ENCODE measurements around the gene MDM4. TPM values are rescaled to one million over a fixed set of nuclear protein-coding genes. Genes with fewer than 3 reads are reported as not detected.

Gene MDM4
- total RNA-seq, 1 experiment from 2014 or later: 49.6 TPM

DNA sequence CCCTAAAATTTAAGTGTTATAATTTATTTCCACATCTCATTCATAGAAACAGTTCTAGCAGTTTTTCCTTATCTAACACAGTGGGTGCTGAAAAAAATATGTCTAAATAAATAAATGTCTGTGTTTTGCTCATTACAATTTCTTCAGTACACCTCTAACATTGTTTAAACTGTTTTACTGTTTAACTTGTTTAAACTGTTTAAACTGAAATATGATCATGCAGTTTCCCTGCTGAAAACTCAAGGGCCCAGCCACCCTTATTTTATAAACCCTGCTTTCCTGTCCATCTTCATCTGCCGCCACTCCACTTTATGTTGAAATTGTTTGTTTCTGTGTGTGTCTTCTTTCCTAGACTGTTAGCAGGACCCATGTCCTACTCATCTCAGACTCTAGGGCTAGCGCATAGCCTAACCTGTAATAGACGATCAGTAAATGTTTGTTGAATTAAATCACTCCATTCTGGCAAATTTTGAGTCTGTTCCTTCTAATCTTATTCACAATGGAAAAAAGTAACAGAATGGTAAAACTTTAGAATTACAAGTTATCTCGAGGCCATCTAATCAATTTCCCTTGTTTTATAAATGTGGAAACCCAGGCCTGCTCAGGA is 12.2 kb upstream of the MDM4 start:
- Histone ChIP-seq H4K91ac (ENCODE audit: insufficient read length, low read depth, low read length) (no peak overlapping the region), H3K14ac (ENCODE audit: insufficient read depth, low read length) (no peak overlapping the region), H3K23me2 (ENCODE audit: insufficient read length, low read depth, low read length, poor library complexity, severe bottlenecking) (no peaks in the 10 kb centered on the region), H2BK5ac (ENCODE audit: insufficient read length, low read length) (no peak overlapping the region), H4K20me1 (ENCODE audit: control insufficient read depth, insufficient read depth, insufficient read length) (no peaks in the 10 kb centered on the region), H2AFZ (ENCODE audit: low read length) (no peak overlapping the region), H3K4me2 (ENCODE audit: insufficient read depth, insufficient read length, low read length) (no peak overlapping the region), H4K8ac (replicated peaks; ENCODE audit: insufficient read length, low read depth, low read length) (no peak overlapping the region), H2BK20ac (ENCODE audit: low read depth, low read length, poor library complexity, severe bottlenecking) (no peak overlapping the region), H2BK12ac (ENCODE audit: insufficient read length, low read depth, low read length) (no peak overlapping the region), H3K56ac (ENCODE audit: insufficient read length, low read depth, low read length) (no peak overlapping the region), H3K4me1 (ENCODE audit: insufficient read depth, low read length) (no peaks in the 10 kb centered on the region), H3K9ac (ENCODE audit: extremely low read depth, insufficient read length, low read length) (no peak overlapping the region), H3K23ac (ENCODE audit: insufficient read length, low read depth, low read length) (no peak overlapping the region), H3K9me3 (ENCODE audit: control insufficient read depth, low read depth, low read length) (no peaks in the 10 kb centered on the region), H4K5ac (ENCODE audit: insufficient read length, low read depth, low read length) (no peak overlapping the region), H3K18ac (ENCODE audit: insufficient read length, low read depth, low read length) (no peak overlapping the region), H3K79me1 (ENCODE audit: insufficient read depth, low read depth, low read length, poor library complexity, severe bottlenecking) (no peaks in the 10 kb centered on the region), H3K79me2 (ENCODE audit: insufficient read depth, low read length) (no peaks in the 10 kb centered on the region), H3K4ac (ENCODE audit: low read depth, low read length) (no peak overlapping the region), H2BK120ac (ENCODE audit: low read depth, low read length, poor library complexity, severe bottlenecking) (no peak overlapping the region), H3K27ac (ENCODE audit: insufficient read length, low read depth, low read length) (no peak overlapping the region), H2BK15ac (ENCODE audit: low read depth, low read length) (no peak overlapping the region), H3K27me3 (ENCODE audit: insufficient read depth, low read length) (no peaks in the 10 kb centered on the region), H2AK5ac (ENCODE audit: insufficient read length, low read length) (no peak overlapping the region), H3T11ph (ENCODE audit: low read length) (no peak overlapping the region)
- Mint-ChIP-seq H3K9me3 (peaks cover 5% of the 10 kb centered on the region in 2 experiments; a peak in 3 of 5 replicates), H3K27ac (no peak overlapping the region), H3K4me3 (no peak overlapping the region; a peak in 1 of 5 replicates), H3K27me3 (ENCODE audit: low read depth) (peaks cover 3% of the 10 kb centered on the region; the same call in 1 of the 2 replicates), H3K4me1 (peaks cover 10% of the 10 kb centered on the region in 2 experiments), H3K36me3 (ENCODE audit: insufficient read depth in 1 of 3, low read depth in 3 of 3) (peaks cover 0 to 2% (median 0%) of the 10 kb centered on the region in 3 experiments; a peak in 1 of 7 replicates)
- DNase-seq: no peak
- WGBS (ENCODE audit: extremely low coverage, insufficient read length, low lambda C conversion rate): no CpG with 5 or more reads among the region's 4 CpGs
- TF ChIP-seq CTCF (conservative IDR thresholded peaks at IDR 0.05): no peak

All from H9 (cell line).